ENCODE results near the gene PDGFA.
A peak's percentile ranks its signal among the peaks of the same experiment; 100 is the strongest.
"Not testable (repeated sequence)": the region's sequence is repeated elsewhere in the genome, so short reads cannot be mapped to it uniquely, and the experiment has no call there.

PDGFA gene

GRCh38 chr7:519484-520390 is at the start of gene PDGFA:
Gene PDGFA, minus strand, starts transcription at chr7:519846. Its CDS starts 845 bp downstream, at chr7:519001.
- peak; percentile 46 to 63 for DNase-seq

DNA sequence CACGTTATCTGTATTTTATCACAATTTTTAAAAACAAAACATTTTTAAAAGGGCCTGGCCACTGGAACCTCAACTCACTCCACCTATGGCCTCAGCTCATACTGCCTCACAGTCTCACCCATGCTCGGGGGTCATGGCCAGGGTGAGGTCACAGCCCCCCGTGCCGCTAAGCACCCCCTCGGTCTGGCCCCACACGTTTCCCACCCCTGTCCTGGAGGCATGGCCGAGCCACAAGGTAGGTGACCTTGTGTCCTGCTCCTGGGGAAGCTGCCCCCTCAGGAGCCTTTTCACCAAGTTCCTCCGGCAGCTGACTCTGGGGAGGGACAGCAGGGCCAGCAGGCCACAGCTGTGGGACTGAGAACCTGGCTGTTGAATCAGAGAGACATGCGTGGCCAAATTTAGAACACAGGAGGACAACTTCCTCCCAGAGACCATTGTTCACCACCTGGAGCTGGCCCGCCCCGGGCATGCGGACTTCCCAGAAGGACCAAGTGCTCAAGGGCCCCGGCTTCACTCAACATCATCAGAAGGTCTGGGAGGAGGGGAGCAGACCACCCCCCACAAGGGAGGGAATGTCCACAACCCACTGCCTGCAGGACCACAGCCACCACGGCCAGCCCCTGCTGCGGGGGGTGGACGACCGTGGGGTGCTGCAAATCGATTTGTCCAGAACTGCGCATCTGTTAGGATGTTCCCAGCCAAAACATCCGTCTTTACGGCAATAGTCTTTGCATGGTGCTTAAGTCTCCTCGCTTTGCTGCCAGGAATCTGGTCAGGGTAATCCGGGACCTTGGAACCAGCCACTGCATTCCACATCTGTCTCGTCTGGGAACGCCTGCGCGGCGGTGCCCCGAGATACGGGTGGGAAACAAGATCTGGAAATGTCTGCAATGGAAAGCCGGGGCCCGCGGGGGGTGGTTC is 48.6 kb upstream of the PDGFA start:
- DNase-seq: no peak

- DNase-seq: no peak
Measured at GRCh38 chr7:567305-567883, 47.7 kb upstream of the PDGFA start.

- no peak for DNase-seq
Measured at GRCh38 chr7:566100-566499, 46.5 kb upstream of the PDGFA start.

GRCh38 chr7:564176-564865 is 44.7 kb upstream of the PDGFA start:
- DNase-seq: no peak

DNA sequence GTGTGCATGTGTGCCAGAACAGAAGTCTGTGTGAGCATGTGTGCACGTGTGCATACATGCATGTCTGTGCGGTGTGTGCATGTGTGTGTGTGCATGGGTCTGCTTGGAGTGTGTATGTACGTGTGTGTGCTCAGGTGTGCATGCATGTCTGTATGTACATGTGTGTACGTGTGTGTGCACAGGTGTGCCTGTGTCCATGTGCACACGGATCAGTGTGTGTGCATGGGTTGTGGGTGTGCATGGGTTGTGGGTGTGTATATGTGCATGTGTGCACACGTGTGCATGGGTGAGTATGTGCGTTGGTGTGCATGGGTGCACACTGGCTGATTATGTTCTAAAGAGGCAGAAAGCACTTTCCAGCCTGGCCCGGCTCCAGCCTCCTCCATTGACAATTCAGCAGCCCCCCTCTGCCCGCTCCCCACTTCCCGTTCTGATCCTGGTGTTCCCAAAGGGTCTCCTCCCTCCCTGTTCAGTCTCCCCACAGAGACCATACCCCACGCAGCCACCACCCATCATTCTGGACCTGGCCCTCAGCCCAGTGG is 44.1 kb upstream of the PDGFA start:
- no peak for DNase-seq

DNA sequence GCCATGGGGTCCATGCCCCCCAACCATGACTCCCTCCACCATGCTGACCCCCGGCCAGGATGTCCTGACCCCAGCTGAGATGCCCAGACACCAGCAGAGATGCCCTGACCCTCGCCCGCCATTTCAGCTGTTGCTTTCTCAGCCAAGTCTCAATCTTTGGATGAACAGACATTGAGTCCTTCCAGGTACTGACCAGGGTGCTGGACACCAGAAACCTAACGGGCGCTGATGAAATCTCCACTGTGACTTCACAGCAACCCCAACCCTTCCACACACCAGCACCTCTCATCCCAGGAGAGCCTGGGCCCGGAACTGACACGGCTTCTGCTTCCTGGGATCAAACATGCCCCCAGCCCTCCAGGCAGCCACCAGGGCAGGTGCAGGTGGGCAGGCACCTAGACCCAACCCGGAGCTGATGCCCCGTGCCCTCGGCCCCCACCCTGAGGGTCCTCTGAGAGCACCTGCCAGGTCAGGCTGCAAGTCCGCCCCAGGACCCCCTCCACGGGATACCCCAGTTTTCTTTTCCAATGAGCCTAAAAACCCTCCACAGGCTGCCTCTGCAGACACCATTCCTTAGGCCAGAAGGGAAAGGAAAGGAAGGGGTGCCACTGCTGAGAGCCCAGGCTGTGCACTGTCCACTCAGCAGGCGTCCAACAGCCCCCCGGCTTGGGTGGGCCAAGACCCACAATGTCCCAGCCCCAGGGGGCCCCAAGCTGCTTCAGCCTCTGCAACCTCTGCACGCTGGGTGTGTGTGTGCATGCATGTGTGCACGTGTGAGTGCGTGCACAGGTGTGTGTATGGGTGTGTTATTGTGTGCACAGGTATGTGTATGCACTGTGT is 43.4 kb upstream of the PDGFA start:
- DNase-seq: no peak

DNA sequence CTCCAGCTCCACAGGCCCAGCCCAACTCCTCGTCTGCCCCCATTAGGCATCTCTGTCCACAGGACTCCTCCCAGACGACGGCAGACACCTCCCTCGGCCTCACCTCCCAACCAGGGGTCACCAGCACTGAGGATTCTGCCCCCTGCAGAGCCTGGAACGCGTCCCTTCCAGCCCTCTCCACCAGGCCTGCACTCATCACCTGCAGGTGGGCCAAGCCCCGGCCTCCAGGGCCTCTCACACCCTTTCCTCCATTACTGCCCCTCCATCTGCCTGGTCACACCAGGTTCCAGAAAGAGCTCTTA is 42.7 kb upstream of the PDGFA start:
- DNase-seq: no peak

GRCh38 chr7:561631-562373 is 42.2 kb upstream of the PDGFA start:
- DNase-seq: no peak

GRCh38 chr7:560966-561630 is 41.5 kb upstream of the PDGFA start:
- no peak for DNase-seq

GRCh38 chr7:559396-559705 is 39.7 kb upstream of the PDGFA start:
- no peak for DNase-seq

- no peak for DNase-seq
Measured at GRCh38 chr7:557558-557881, 37.9 kb upstream of the PDGFA start.

GRCh38 chr7:556837-557557 is 37.4 kb upstream of the PDGFA start:
- DNase-seq: no peak

- DNase-seq: no peak
Measured at GRCh38 chr7:556291-556826, 36.7 kb upstream of the PDGFA start.

- DNase-seq: no peak
Measured at GRCh38 chr7:555551-556160, 36.0 kb upstream of the PDGFA start.

- DNase-seq: no peak
Measured at GRCh38 chr7:553636-554111, 34.0 kb upstream of the PDGFA start.

DNA sequence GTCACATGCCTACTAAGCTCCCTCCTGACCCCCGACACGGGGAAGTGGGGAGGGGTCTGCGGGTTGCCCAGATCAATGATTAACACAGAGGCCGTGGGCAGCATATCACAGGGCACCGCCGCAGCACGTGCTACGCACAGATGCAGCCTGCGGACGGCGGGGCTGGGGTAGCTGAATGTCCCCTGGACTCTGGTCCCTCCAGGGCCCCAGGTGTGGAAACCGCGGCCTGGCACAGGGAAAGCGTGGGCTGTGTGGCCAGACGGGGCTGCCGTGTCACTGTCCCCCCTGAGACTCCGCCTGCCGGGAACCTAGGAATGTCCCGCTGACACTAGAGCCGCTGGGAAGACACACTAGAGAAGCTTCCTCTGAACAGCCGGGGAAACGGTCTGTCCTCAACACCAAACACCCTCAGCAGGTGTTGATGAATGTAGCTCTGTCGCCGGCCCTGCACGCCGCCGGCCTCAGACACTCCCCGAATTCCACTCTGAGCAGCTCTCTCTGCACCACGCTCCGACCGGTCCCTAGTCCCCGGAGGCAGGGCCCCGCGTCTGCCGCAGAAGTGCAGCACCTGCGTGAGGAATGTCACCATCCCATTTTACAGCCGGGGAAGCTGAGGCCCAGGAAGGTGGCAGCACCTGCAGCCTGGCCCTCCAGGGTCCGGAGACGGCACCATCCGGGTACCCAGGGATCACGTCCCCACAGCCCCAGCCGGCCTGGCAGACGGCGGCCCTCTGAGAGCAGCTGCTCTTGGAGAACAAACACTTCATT is 33.4 kb upstream of the PDGFA start:
- DNase-seq: no peak

DNA sequence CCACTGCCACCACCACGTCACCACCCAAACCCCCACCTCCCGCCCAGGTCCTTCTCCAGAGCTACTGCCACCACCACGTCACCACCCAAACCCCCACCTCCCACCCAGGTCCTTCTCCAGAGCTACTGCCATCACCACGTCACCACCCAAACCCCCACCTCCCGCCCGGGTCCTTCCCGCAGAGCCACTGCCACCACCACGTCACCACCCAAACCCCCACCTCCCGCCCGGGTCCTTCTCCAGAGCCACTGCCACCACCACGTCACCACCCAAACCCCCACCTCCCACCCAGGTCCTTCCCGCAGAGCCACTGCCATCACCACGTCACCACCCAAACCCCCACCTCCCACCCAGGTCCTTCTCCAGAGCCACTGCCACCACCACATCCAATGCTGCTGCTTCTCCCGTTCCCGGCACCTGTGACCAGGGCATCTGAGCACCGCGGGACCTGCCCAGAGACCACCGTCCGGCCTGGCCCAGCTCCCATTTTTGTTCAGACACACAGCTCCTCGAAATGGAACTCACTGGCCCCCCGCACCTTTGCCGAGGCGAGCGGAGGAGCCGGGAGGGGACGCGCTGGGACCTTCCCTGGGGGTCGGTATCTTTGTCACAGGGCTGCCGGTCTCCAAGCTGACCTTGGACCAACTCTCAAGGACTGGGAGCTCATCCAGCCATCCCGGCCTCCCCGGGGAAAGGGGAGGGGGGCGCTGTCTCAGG is 32.7 kb upstream of the PDGFA start:
- DNase-seq: not testable (repeated sequence)

Measured in activated T-cell treated with anti-CD3 and anti-CD28 coated beads, Interleukin-2, amount 50 U/mL, for 48 hours (primary cell).